K562 (cell line): ENCODE data around the gene ALOX5. TPM values are rescaled to one million over a fixed set of nuclear protein-coding genes. Genes with fewer than 3 reads are reported as not detected.

ENCODE experiments used
- ATAC-seq: fragments of 200-7000 bp; cut with Tn5 transposase; 3 replicates; pipeline ENCODE4 v1.9.1; 2020; ENCODE audit warnings: moderate library complexity
- BruUV-seq: library from RNA; stranded (reverse); fragments of 400-500 nt; replicated peaks from 2 replicates; lab custom pipeline; 2021; lab: Mats Ljungman, UMichigan
- CTCF ChIA-PET: fragments of 300-600 bp; formaldehyde crosslinking; extraction: SDS; loops from one replicate; lab custom pipeline; 2021; ENCODE audit warnings: low intra/inter-chr PET ratio; lab: Yijun Ruan, JAX
- POLR2A ChIA-PET: fragments of 300-600, 350-650 bp; sonication (Branson Sonifier 250); formaldehyde crosslinking; extraction: SDS; loops from one replicate; lab custom pipeline; 2021; ENCODE audit warnings: antibody characterized with exemption, inconsistent platforms; lab: Yijun Ruan, JAX
- DNase-seq, 4 experiments: peaks; one replicate each; pipeline versions ENCODE4 v3.0.0 to v3.0.0-alpha.2; 2011 to 2018; ENCODE audit warnings: low spot score in 3 of 4, mixed read lengths in 3 of 4; ENCODE audit errors: extremely low read depth in 1 of 4
- FAIRE-seq: peaks from 2 replicates; lab custom pipeline; 2011; peaks lifted over from hg19 to GRCh38; lab: Jason Lieb, UNC
- H2AFZ ChIP-seq: 2 replicates; pipeline ENCODE4 v1.6.0; 2011; ENCODE audit warnings: low read depth, low read length, control low read depth, inconsistent platforms
- H3K27ac ChIP-seq: fragments of 200-600 bp; 3 replicates; pipeline ENCODE4 v1.8.0; 2011; ENCODE audit warnings: low read depth, mild to moderate bottlenecking, control low read depth, inconsistent platforms, low read length, moderate library complexity, mixed read lengths; ENCODE audit errors: extremely low read depth
- H3K27me3 ChIP-seq, 2 experiments: fragments of 300-600 bp in 1 of 2; 2 replicates in 1 of 2; 3 replicates in 1 of 2; pipeline versions ENCODE4 v1.6.0 to v1.8.0; 2011; ENCODE audit warnings: inconsistent platforms in 2 of 2, low read length in 2 of 2, mild to moderate bottlenecking in 1 of 2, mixed read lengths in 1 of 2, moderate library complexity in 1 of 2; ENCODE audit not compliant: control insufficient read depth in 2 of 2, insufficient read depth in 2 of 2
- H3K36me3 ChIP-seq: fragments of 300-600 bp; 3 replicates; pipeline ENCODE4 v1.8.0; 2011; ENCODE audit warnings: mild to moderate bottlenecking, low read length, inconsistent platforms; ENCODE audit not compliant: control insufficient read depth, insufficient read depth
- H3K4me1 ChIP-seq, 2 experiments: fragments of 200-600 bp in 1 of 2; replicated peaks in 1 of 2; 2 replicates in 1 of 2; 3 replicates in 1 of 2; pipeline versions ENCODE4 v1.5.1 to v1.8.0; 2011; ENCODE audit warnings: inconsistent platforms in 2 of 2, low read length in 2 of 2, mild to moderate bottlenecking in 1 of 2, mixed read lengths in 1 of 2, moderate library complexity in 1 of 2; ENCODE audit not compliant: control insufficient read depth in 2 of 2, insufficient read depth in 2 of 2
- H3K4me2 ChIP-seq: 2 replicates; pipeline ENCODE4 v1.6.1; 2011; ENCODE audit warnings: low read length, control low read depth, inconsistent platforms, mixed read lengths; ENCODE audit not compliant: insufficient read depth
- H3K4me3 ChIP-seq: fragments of 200-600 bp; sonication (generic), shearing (Covaris generic); 2 replicates; pipeline ENCODE4 v1.5.1; 2016; ENCODE audit warnings: control low read depth, inconsistent platforms
- H3K79me2 ChIP-seq: fragments of 200-600 bp; 3 replicates; pipeline ENCODE4 v1.8.0; 2011; ENCODE audit warnings: low read length, inconsistent platforms; ENCODE audit not compliant: control insufficient read depth, insufficient read depth
- H3K9ac ChIP-seq, 2 experiments: 2 replicates each; pipeline versions ENCODE4 v1.6.0 to v1.6.1; 2011; ENCODE audit warnings: low read depth in 2 of 2, low read length in 2 of 2, control low read depth in 1 of 2, inconsistent platforms in 1 of 2, mild to moderate bottlenecking in 1 of 2, mixed read lengths in 1 of 2; ENCODE audit not compliant: insufficient read depth in 1 of 2
- H3K9me1 ChIP-seq: one replicate; pipeline ENCODE4 v1.6.0; 2011; ENCODE audit warnings: inconsistent platforms, mild to moderate bottlenecking, low read length, moderate library complexity; ENCODE audit not compliant: control insufficient read depth, insufficient read depth
- H3K9me3 ChIP-seq: replicated peaks from 2 replicates; pipeline ENCODE4 v1.5.1; 2011; ENCODE audit warnings: low read depth, low read length, inconsistent platforms; ENCODE audit not compliant: control insufficient read depth, insufficient read depth
- H4K20me1 ChIP-seq: replicated peaks from 2 replicates; pipeline ENCODE4 v1.6.1; 2011; ENCODE audit warnings: low read length, inconsistent platforms, mixed read lengths; ENCODE audit not compliant: control insufficient read depth, insufficient read depth
- ATF1 ChIP-seq, 2 experiments: fragments of 450-650 bp in 1 of 2; IDR thresholded peaks; 2 replicates each; pipeline ENCODE4 v1.6.1; 2016; ENCODE audit warnings: missing compliant biosample characterization in 1 of 2, missing genetic modification characterization in 1 of 2
- BMI1 ChIP-seq: fragments of 150-350 bp; IDR thresholded peaks from 2 replicates; pipeline ENCODE4 v1.6.1; 2014; ENCODE audit warnings: low read length
- EHMT2 ChIP-seq: fragments of 450-650 bp; IDR thresholded peaks from 2 replicates; pipeline ENCODE4 v1.6.1; 2018; ENCODE audit warnings: antibody characterized with exemption
- FOS ChIP-seq: IDR thresholded peaks from 3 replicates; pipeline ENCODE4 v1.6.1; 2011; ENCODE audit not compliant: insufficient read length; ENCODE audit errors: extremely low read depth
- KDM1A ChIP-seq, 2 experiments: fragments of 450-650 bp; IDR thresholded peaks; 2 replicates each; pipeline ENCODE4 v1.6.1; 2016; ENCODE audit warnings: mild to moderate bottlenecking in 2 of 2
- NFE2L1 ChIP-seq: fragments of 450-650 bp; IDR thresholded peaks from 2 replicates; pipeline ENCODE4 v1.6.1; 2016; ENCODE audit warnings: missing genetic modification characterization, low read depth, mild to moderate bottlenecking, missing compliant biosample characterization, moderate library complexity, borderline replicate concordance
- PHB ChIP-seq: fragments of 250-450 bp; sonication (Bioruptor Pico); IDR thresholded peaks from 2 replicates; pipeline ENCODE4 v1.5.0; 2021
- POLR2B ChIP-seq: fragments of 450-650 bp; IDR thresholded peaks from 2 replicates; pipeline ENCODE4 v1.6.1; 2018; ENCODE audit warnings: low read depth; ENCODE audit not compliant: partially characterized antibody
- POLR2G ChIP-seq: fragments of 200-400 bp; formaldehyde crosslinking; IDR thresholded peaks from 2 replicates; pipeline ENCODE4 v1.6.1; 2017; ENCODE audit warnings: low read depth, mild to moderate bottlenecking, antibody characterized with exemption, low read length, moderate library complexity
- PPARD ChIP-seq: fragments of 250-450 bp; sonication (Bioruptor Pico); IDR thresholded peaks from 2 replicates; pipeline ENCODE4 v1.8.0; 2022; ENCODE audit warnings: inconsistent platforms, mild to moderate bottlenecking, moderate library complexity
- RBM17 ChIP-seq: fragments of 200-400 bp; formaldehyde crosslinking; IDR thresholded peaks from 2 replicates; pipeline ENCODE4 v1.6.1; 2017; ENCODE audit warnings: low read depth, mild to moderate bottlenecking, low read length, borderline replicate concordance
- ZNF143 ChIP-seq: sonication (generic); formaldehyde crosslinking; IDR thresholded peaks from 2 replicates; pipeline ENCODE4 v1.9.0; 2022; ENCODE audit warnings: mild to moderate bottlenecking, missing genetic modification reagents
- ZNF445 ChIP-seq: fragments of 250-450 bp; sonication (Bioruptor Pico); IDR thresholded peaks from 2 replicates; pipeline ENCODE4 v1.4.0; 2020; ENCODE audit warnings: low read depth, mild to moderate bottlenecking, moderate library complexity
- ZNF75A ChIP-seq: fragments of 450-650 bp; formaldehyde crosslinking; IDR thresholded peaks from 2 replicates; pipeline ENCODE4 v1.4.0; 2020; ENCODE audit warnings: mild to moderate bottlenecking
- WGBS: fragments of 100-300 bp; shearing (Covaris generic); methylation state at CpG from one replicate; pipeline ENCODE4 v1.1.6; 2016; ENCODE audit warnings: low coverage, mixed read lengths; ENCODE audit not compliant: insufficient coverage; ENCODE audit errors: missing lambda C conversion rate; 5-methylcytosine and 5-hydroxymethylcytosine counted together
- in situ Hi-C: fragments of 300-500 bp; cut with MboI; formaldehyde crosslinking; loops from 4 replicates; pipeline ENCODE4 v1.15.0; 2018; ENCODE audit warnings: inconsistent platforms, mixed read lengths
- intact Hi-C: fragments of 100-400 bp; cut with micrococcal nuclease; formaldehyde crosslinking; loops from 2 replicates; pipeline ENCODE4 v1.14.2; 2022
- polyA plus RNA-seq, 8 experiments: library from polyadenylated mRNA; depleted of rRNA in 4 of 8; stranded (reverse) in 5 of 8; unstranded in 3 of 8; fragments of >200 nt; fragmentation: Nextera tagmentation in 2 of 8; fragmentation: Illumina TruSeq in 1 of 8; extraction: Ambion mirVana in 2 of 8; extraction: Trizol in 1 of 8; gene quantifications; 2 replicates each; pipeline versions ENCODE4 v1.2.1 to v1.2.3, GENCODE V29; 2011 to 2014; ENCODE audit warnings: inconsistent platforms in 1 of 8, missing spikeins in 1 of 8
- total RNA-seq, 7 experiments: library from RNA; depleted of rRNA in 6 of 7; stranded (reverse); fragments of >200 nt in 6 of 7; fragmentation: Illumina TruSeq in 2 of 7; extraction: Trizol in 2 of 7; gene quantifications; 2 replicates each; pipeline versions ENCODE4 v1.2.1 to v1.2.3, GENCODE V29; 2011 to 2021; ENCODE audit warnings: low replicate concordance in 1 of 7
- TF ChIP-seq, protein P1 (sequence below): fragments of 250-450 bp; sonication (Bioruptor Pico); IDR thresholded peaks from 2 replicates; pipeline ENCODE4 v1.4.0; 2020; ENCODE audit warnings: mild to moderate bottlenecking, moderate library complexity, borderline replicate concordance
- TF ChIP-seq, protein P2 (sequence below): fragments of 250-450 bp; sonication (Bioruptor Pico); IDR thresholded peaks from 2 replicates; pipeline ENCODE4 v1.5.0; 2021
- TF ChIP-seq, protein P3 (sequence below): fragments of 250-450 bp; sonication (Bioruptor Pico); IDR thresholded peaks from 2 replicates; pipeline ENCODE4 v1.8.0; 2022; ENCODE audit warnings: moderate library complexity, mild to moderate bottlenecking, inconsistent platforms
- TF ChIP-seq, protein P4 (sequence below): fragments of 250-450 bp; sonication (Bioruptor Pico); IDR thresholded peaks from 2 replicates; pipeline ENCODE4 v1.9.0; 2021; ENCODE audit warnings: mild to moderate bottlenecking, inconsistent platforms

Gene ALOX5
- total and polyA plus RNA-seq, 9 of the 15 experiments (the other 6 are each of a cell fraction or from before 2014, with no cell fraction given): 0.10 to 2.4 (median 1.4) TPM

DNA sequence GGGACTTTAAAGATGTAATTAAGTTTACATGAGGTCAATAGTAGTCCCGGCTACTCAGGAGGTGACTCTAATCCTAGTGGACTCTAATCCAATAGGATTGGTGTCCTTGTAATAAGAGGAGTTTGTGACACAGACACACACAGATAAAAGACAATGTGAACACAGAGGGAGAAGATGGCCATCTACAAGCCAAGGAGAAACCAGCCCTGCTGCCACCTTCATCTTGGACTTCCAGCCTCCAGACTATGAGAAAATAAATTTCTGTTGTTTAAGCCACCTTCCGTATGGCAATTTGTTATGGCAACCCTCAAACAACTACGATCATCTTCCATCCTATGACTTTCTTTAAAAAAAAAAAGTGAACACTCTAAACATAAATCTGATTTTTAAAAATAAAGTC lies 116.3 kb downstream of the ALOX5 start:
- no peaks in the 10 kb centered on the region for H4K20me1 ChIP-seq
- no peak overlapping the region for H3K4me3 ChIP-seq
- in situ Hi-C loops (no loop called here), intact Hi-C loops (no loop called here)
- ATAC-seq (no peak), FAIRE-seq (no peak), DNase-seq (no peak)
- H3K27me3 ChIP-seq: no peaks in the 10 kb centered on the region
- ChIA-PET CTCF (no interaction called here), POLR2A (no interaction called here)
- no TSS peak for BruUV-seq
- H3K36me3 ChIP-seq: peaks cover 13% of the 10 kb centered on the region; the same call in 2 of the 3 replicates
- no peaks in the 10 kb centered on the region for H3K9me1 ChIP-seq
- WGBS: 95% methylated on average over 3 of the region's 3 CpGs
- H2AFZ ChIP-seq: no peak overlapping the region
- peaks cover 9% of the 10 kb centered on the region for H3K9me3 ChIP-seq
- no peak overlapping the region for H3K9ac ChIP-seq
- H3K4me1 ChIP-seq: no peaks in the 10 kb centered on the region
- no peak overlapping the region for H3K27ac ChIP-seq
- H3K79me2 ChIP-seq: peaks cover 16% of the 10 kb centered on the region; the same call in 2 of the 3 replicates
- no peak overlapping the region for H3K4me2 ChIP-seq
- TF ChIP-seq, protein P1, sequence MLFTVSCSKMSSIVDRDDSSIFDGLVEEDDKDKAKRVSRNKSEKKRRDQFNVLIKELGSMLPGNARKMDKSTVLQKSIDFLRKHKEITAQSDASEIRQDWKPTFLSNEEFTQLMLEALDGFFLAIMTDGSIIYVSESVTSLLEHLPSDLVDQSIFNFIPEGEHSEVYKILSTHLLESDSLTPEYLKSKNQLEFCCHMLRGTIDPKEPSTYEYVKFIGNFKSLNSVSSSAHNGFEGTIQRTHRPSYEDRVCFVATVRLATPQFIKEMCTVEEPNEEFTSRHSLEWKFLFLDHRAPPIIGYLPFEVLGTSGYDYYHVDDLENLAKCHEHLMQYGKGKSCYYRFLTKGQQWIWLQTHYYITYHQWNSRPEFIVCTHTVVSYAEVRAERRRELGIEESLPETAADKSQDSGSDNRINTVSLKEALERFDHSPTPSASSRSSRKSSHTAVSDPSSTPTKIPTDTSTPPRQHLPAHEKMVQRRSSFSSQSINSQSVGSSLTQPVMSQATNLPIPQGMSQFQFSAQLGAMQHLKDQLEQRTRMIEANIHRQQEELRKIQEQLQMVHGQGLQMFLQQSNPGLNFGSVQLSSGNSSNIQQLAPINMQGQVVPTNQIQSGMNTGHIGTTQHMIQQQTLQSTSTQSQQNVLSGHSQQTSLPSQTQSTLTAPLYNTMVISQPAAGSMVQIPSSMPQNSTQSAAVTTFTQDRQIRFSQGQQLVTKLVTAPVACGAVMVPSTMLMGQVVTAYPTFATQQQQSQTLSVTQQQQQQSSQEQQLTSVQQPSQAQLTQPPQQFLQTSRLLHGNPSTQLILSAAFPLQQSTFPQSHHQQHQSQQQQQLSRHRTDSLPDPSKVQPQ (CRISPR knock-in tag): no peak
- TF ChIP-seq NFE2L1 (tag) (no peak), POLR2B (no peak), PHB (no peak), EHMT2 (no peak), ZNF143 (CRISPR knock-in tag) (no peak), PPARD (CRISPR knock-in tag) (no peak), BMI1 (no peak), ZNF75A (no peak), FOS (no peak), ATF1 (CRISPR knock-in tag; IDR thresholded peaks at IDR 0.05) (no peak), ATF1 (tag; IDR thresholded peaks at IDR 0.05) (no peak), KDM1A (IDR thresholded peaks at IDR 0.05) (no peak), POLR2G (no peak), RBM17 (no peak), ZNF445 (no peak)
- TF ChIP-seq, protein P2, sequence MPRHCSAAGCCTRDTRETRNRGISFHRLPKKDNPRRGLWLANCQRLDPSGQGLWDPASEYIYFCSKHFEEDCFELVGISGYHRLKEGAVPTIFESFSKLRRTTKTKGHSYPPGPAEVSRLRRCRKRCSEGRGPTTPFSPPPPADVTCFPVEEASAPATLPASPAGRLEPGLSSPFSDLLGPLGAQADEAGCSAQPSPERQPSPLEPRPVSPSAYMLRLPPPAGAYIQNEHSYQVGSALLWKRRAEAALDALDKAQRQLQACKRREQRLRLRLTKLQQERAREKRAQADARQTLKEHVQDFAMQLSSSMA: no peak
- TF ChIP-seq, protein P3, sequence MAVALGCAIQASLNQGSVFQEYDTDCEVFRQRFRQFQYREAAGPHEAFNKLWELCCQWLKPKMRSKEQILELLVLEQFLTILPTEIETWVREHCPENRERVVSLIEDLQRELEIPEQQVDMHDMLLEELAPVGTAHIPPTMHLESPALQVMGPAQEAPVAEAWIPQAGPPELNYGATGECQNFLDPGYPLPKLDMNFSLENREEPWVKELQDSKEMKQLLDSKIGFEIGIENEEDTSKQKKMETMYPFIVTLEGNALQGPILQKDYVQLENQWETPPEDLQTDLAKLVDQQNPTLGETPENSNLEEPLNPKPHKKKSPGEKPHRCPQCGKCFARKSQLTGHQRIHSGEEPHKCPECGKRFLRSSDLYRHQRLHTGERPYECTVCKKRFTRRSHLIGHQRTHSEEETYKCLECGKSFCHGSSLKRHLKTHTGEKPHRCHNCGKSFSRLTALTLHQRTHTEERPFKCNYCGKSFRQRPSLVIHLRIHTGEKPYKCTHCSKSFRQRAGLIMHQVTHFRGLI (CRISPR knock-in tag): no peak
- TF ChIP-seq, protein P4, sequence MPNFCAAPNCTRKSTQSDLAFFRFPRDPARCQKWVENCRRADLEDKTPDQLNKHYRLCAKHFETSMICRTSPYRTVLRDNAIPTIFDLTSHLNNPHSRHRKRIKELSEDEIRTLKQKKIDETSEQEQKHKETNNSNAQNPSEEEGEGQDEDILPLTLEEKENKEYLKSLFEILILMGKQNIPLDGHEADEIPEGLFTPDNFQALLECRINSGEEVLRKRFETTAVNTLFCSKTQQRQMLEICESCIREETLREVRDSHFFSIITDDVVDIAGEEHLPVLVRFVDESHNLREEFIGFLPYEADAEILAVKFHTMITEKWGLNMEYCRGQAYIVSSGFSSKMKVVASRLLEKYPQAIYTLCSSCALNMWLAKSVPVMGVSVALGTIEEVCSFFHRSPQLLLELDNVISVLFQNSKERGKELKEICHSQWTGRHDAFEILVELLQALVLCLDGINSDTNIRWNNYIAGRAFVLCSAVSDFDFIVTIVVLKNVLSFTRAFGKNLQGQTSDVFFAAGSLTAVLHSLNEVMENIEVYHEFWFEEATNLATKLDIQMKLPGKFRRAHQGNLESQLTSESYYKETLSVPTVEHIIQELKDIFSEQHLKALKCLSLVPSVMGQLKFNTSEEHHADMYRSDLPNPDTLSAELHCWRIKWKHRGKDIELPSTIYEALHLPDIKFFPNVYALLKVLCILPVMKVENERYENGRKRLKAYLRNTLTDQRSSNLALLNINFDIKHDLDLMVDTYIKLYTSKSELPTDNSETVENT (CRISPR knock-in tag): no peak
